ENCODE data around the gene MYO10. TPM values are rescaled to one million over a fixed set of nuclear protein-coding genes. Genes with fewer than 3 reads are reported as not detected.

The MYO10 gene
- total RNA-seq, 1 donor from 2014 or later, result 80.2 TPM

DNA sequence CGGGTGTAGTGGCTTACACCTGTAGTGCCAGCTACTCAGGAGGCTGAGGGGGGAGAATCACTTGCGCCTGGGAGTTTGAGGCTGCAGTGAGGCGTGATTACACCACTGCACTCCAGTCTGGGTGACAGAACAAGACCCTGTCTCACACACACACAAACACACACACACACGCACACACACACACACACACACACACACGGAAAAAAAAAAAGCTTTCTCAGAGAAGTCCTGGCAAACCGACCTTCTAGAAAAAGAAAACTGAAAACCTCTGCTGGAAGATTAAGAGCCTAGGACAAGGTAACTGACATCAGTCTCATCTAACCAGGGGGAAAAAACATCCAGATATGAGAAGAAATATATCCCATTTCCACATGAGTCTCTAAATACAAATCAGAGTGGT, 178.9 kb downstream of the MYO10 start:
- Mint-ChIP-seq H3K36me3 (ENCODE audit: low read depth, unreplicated experiment) (peaks cover 8% of the 10 kb centered on the region), H3K27me3 (ENCODE audit: low read depth, unreplicated experiment) (no peaks in the 10 kb centered on the region), H3K27ac (ENCODE audit: unreplicated experiment) (no peak overlapping the region), H3K4me3 (ENCODE audit: unreplicated experiment) (no peak overlapping the region), H3K9me3 (ENCODE audit: unreplicated experiment) (no peaks in the 10 kb centered on the region), H3K4me1 (ENCODE audit: low read depth, unreplicated experiment) (no peaks in the 10 kb centered on the region)
- H3K27ac ChIP-seq (ENCODE audit: low read depth, low read length), result no peak overlapping the region
- no peak for FAIRE-seq
- no peaks in the 10 kb centered on the region for H3K9me3 ChIP-seq (ENCODE audit: insufficient read depth, low read depth, low read length)
- H3K4me1 ChIP-seq (ENCODE audit: insufficient read depth, low read length), result no peaks in the 10 kb centered on the region
- H3K27me3 ChIP-seq (ENCODE audit: insufficient read depth, low read length), result no peaks in the 10 kb centered on the region
- H4K20me1 ChIP-seq (ENCODE audit: insufficient read depth, low read length), result no peaks in the 10 kb centered on the region
- H2AFZ ChIP-seq (ENCODE audit: low read depth, low read length), result no peak overlapping the region
- H3K4me3 ChIP-seq (ENCODE audit: insufficient read depth, low read depth, low read length), result no peak overlapping the region
- H3K4me2 ChIP-seq (ENCODE audit: low read length), result no peak overlapping the region
- no peak for DNase-seq (ENCODE audit: low read depth)
- TF ChIP-seq EZH2 (IDR thresholded peaks at IDR 0.05; ENCODE audit: insufficient read depth, low read length), result no peak
- TF ChIP-seq, protein P1, sequence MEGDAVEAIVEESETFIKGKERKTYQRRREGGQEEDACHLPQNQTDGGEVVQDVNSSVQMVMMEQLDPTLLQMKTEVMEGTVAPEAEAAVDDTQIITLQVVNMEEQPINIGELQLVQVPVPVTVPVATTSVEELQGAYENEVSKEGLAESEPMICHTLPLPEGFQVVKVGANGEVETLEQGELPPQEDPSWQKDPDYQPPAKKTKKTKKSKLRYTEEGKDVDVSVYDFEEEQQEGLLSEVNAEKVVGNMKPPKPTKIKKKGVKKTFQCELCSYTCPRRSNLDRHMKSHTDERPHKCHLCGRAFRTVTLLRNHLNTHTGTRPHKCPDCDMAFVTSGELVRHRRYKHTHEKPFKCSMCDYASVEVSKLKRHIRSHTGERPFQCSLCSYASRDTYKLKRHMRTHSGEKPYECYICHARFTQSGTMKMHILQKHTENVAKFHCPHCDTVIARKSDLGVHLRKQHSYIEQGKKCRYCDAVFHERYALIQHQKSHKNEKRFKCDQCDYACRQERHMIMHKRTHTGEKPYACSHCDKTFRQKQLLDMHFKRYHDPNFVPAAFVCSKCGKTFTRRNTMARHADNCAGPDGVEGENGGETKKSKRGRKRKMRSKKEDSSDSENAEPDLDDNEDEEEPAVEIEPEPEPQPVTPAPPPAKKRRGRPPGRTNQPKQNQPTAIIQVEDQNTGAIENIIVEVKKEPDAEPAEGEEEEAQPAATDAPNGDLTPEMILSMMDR (IDR thresholded peaks at IDR 0.05; ENCODE audit: insufficient read depth, low read depth, low read length), result no peak
- H3K9ac ChIP-seq (ENCODE audit: low read length), result no peak overlapping the region
- H3K79me2 ChIP-seq (ENCODE audit: insufficient read depth, low read length), result no peaks in the 10 kb centered on the region
- H3K36me3 ChIP-seq (ENCODE audit: insufficient read depth, low read length), result peaks cover 50% of the 10 kb centered on the region

DNA sequence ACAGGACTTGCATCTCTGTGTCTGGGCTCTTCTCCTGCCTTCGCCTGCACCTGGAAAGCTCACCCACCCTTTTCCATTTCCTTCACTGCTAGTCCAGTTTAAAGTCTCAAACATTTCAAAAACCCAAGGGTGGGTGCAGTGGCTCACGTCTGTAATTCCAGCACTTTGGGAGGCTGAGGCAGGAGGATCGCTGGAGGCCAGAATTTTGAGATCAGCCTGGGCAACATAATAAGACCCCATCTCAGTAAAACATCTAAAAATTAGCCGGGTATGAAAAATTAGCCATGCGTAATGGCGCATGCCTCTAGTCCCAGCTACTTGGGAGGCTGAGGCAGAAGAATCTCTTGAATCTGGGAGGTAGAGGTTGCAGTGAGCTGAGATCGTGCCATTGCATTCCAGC, 179.4 kb downstream of the MYO10 start:
- H3K9me3 Mint-ChIP-seq (ENCODE audit: unreplicated experiment), result no peaks in the 10 kb centered on the region
- TF ChIP-seq EZH2 (IDR thresholded peaks at IDR 0.05; ENCODE audit: insufficient read depth, low read length), result no peak
- TF ChIP-seq, protein P1 (IDR thresholded peaks at IDR 0.05; ENCODE audit: insufficient read depth, low read depth, low read length), result no peak
- no peak overlapping the region for H2AFZ ChIP-seq (ENCODE audit: low read depth, low read length)
- no peaks in the 10 kb centered on the region for H3K4me1 Mint-ChIP-seq (ENCODE audit: low read depth, unreplicated experiment)
- H3K4me3 Mint-ChIP-seq (ENCODE audit: unreplicated experiment), result no peak overlapping the region
- no peaks in the 10 kb centered on the region for H4K20me1 ChIP-seq (ENCODE audit: insufficient read depth, low read length)
- H3K9me3 ChIP-seq (ENCODE audit: insufficient read depth, low read depth, low read length), result no peaks in the 10 kb centered on the region
- no peak overlapping the region for H3K27ac ChIP-seq (ENCODE audit: low read depth, low read length)
- no peaks in the 10 kb centered on the region for H3K4me1 ChIP-seq (ENCODE audit: insufficient read depth, low read length)
- H3K27me3 ChIP-seq (ENCODE audit: insufficient read depth, low read length), result no peaks in the 10 kb centered on the region
- no peaks in the 10 kb centered on the region for H3K27me3 Mint-ChIP-seq (ENCODE audit: low read depth, unreplicated experiment)
- H3K4me2 ChIP-seq (ENCODE audit: low read length), result no peak overlapping the region
- H3K9ac ChIP-seq (ENCODE audit: low read length), result no peak overlapping the region
- peaks cover 50% of the 10 kb centered on the region for H3K36me3 ChIP-seq (ENCODE audit: insufficient read depth, low read length)
- no peak overlapping the region for H3K4me3 ChIP-seq (ENCODE audit: insufficient read depth, low read depth, low read length)
- H3K79me2 ChIP-seq (ENCODE audit: insufficient read depth, low read length), result no peaks in the 10 kb centered on the region
- no peak for DNase-seq (ENCODE audit: low read depth)
- no peak for FAIRE-seq
- no peak overlapping the region for H3K27ac Mint-ChIP-seq (ENCODE audit: unreplicated experiment)
- H3K36me3 Mint-ChIP-seq (ENCODE audit: low read depth, unreplicated experiment), result peaks cover 8% of the 10 kb centered on the region

DNA sequence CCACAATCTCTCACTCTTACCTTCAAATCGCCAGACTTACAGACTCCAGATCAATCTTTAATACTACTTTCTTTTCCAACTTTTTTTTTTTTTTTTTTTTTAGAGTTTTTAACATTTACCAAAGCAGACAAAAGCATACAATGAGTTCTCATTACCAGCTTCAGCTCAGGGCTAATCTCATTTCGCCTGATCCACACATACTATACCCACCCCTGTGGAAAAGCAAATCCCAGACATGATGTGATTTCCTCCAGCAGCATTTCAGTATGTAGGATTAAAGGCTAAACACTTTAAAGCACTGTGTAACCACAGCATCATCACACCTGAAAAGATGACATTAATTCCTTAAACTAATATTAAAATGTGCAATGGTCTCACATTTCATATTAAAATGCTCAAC, 180.4 kb downstream of the MYO10 start:
- Histone ChIP-seq H3K4me1 (ENCODE audit: insufficient read depth, low read length) (no peaks in the 10 kb centered on the region), H3K4me3 (ENCODE audit: insufficient read depth, low read depth, low read length) (no peak overlapping the region), H2AFZ (ENCODE audit: low read depth, low read length) (no peak overlapping the region), H3K9ac (ENCODE audit: low read length) (no peak overlapping the region), H3K27me3 (ENCODE audit: insufficient read depth, low read length) (no peaks in the 10 kb centered on the region), H3K9me3 (ENCODE audit: insufficient read depth, low read depth, low read length) (no peaks in the 10 kb centered on the region), H3K4me2 (ENCODE audit: low read length) (no peak overlapping the region), H3K79me2 (ENCODE audit: insufficient read depth, low read length) (no peaks in the 10 kb centered on the region), H3K36me3 (ENCODE audit: insufficient read depth, low read length) (peaks cover 50% of the 10 kb centered on the region), H3K27ac (ENCODE audit: low read depth, low read length) (no peak overlapping the region), H4K20me1 (ENCODE audit: insufficient read depth, low read length) (no peaks in the 10 kb centered on the region)
- Mint-ChIP-seq H3K36me3 (ENCODE audit: low read depth, unreplicated experiment) (peaks cover 8% of the 10 kb centered on the region), H3K4me1 (ENCODE audit: low read depth, unreplicated experiment) (no peaks in the 10 kb centered on the region), H3K27ac (ENCODE audit: unreplicated experiment) (no peak overlapping the region), H3K27me3 (ENCODE audit: low read depth, unreplicated experiment) (no peaks in the 10 kb centered on the region), H3K4me3 (ENCODE audit: unreplicated experiment) (no peak overlapping the region), H3K9me3 (ENCODE audit: unreplicated experiment) (no peaks in the 10 kb centered on the region)
- DNase-seq (ENCODE audit: low read depth) (no peak), FAIRE-seq (no peak)
- no peak for TF ChIP-seq EZH2 (IDR thresholded peaks at IDR 0.05; ENCODE audit: insufficient read depth, low read length)
- TF ChIP-seq, protein P1 (IDR thresholded peaks at IDR 0.05; ENCODE audit: insufficient read depth, low read depth, low read length), result no peak
